Activated T-cell treated with anti-CD3 and anti-CD28 coated beads for 48 hours (primary cell): ENCODE measurements around the gene ROBO1.

Source experiments
- DNase-seq: peaks from one replicate; pipeline ENCODE4 v3.0.0-alpha.2; 2020; ENCODE audit warnings: low read depth

ROBO1 gene

DNA sequence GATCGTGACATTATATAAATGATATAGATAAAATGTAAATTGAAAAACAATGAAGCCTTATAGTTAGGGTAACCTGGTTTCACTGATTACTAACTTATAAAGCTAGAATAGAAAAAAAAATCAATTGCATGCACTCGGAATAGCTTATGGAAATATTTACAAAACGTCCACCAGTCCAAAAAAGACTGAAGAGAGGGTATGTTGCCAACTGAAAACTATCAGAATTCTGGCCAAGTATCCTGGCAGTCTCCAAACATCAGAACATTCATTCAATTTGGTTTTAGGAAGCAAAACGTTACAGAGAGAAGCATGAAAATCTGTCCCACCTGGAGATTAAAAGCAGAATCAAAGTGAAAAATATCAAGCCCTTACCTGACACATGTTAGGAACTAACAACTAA is 892.4 kb downstream of the ROBO1 start:
- DNase-seq = no peak

- no peak for DNase-seq
Measured at GRCh38 chr3:78873641-78874040, 894.2 kb downstream of the ROBO1 start.

DNA sequence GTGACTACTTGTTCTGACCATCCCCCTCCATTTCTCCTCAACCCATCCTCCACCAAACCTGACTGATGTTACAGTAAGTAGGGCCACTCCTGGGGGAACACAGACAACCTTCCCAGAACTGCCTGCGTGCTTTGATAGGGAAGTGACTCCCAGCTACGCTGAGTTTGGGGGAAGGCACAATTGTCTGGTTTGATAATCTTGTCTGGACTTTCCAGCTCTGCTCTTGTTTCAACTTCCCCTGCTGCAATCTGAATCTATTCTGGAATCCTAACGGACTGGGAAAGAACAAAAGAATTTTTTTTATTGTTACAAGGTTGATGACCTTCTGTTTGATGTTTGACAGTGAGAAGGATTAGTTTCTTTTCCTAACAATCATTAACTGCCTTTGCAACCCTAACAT is 895.6 kb downstream of the ROBO1 start:
- no peak for DNase-seq

GRCh38 chr3:78871048-78871447 is 896.8 kb downstream of the ROBO1 start:
- DNase-seq = no peak

DNA sequence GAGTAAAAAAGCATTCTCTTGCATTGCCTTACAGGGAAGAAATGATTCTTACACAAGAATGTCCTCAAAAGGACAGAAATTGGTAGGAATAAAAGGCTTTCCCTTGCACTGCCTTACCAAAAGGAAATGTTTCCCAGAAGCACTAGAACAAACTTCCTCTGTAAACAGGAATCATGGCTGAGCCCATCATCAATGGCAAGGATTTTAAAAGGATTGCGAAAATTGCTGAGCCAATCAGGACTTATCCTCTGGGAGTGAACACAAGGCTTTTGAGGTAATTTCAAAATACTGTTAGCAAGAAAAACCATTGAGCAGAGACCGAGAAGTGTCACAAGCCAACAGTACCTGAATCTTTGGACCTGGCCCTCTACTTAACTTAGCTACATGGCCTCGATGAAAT is 897.3 kb downstream of the ROBO1 start:
- DNase-seq = no peak

DNA sequence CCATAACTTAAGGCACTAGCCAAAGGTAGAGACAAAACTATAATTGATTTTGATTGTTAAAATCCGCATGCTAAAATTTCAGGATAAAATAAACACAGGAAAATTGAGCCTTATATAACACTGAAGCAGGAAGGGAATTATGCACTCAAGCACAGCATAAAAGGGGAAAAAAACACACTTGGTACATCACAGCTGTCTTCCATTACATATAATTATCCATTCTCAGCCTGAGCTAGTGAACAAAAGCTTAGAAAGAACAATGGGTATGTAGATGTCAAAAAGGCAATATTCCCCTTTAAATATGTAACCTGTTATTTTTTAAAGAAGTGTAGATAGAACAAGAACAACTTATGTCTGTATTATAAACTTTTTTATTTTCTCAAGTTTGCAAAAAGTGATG is 899.2 kb downstream of the ROBO1 start:
- no peak for DNase-seq

DNA sequence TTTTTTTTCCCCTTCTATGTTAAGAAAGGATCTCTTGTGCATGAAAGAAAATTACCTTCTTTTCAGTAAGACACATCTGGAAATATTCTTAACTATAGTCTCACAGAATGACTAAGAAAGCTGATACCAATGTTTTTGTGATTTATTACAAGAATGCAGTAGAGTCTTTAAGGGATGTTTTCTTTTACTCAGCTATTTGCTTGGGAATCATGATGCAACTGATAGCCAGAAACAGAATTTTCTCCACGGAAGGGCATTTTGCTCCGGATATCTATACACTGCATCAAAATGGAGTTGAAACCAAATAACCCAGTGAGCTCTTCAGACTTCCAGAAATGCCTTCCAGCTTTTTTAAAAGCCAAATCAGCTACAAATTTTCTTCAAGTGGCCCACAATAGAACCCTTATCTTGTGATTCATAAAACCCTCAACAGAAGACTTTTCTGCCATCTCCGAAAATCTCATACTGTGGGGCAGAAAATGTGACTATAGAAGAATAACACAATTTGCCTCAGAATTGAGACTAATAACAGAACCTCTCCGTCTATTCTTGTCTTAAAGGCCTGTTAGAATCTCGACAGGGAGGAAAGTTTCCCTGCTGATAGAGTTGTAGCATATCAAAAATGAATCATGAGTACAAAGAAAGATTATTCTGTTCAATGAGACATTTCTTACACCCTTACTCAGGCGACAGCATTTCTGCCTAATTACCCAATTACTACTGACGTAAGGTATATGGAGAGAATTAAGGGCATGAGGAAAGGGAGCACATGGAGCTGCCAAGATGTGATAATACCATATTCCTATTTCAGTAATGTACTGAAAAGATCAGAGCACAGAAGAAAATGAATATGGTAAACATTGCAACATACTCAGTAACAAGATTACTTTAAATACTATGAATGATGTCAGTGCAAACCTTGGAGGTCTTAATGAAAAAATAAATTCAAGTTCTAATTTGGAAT is 900.1 kb downstream of the ROBO1 start:
- DNase-seq = no peak

- DNase-seq = no peak
Measured at GRCh38 chr3:78863306-78864203, 904.2 kb downstream of the ROBO1 start.

DNA sequence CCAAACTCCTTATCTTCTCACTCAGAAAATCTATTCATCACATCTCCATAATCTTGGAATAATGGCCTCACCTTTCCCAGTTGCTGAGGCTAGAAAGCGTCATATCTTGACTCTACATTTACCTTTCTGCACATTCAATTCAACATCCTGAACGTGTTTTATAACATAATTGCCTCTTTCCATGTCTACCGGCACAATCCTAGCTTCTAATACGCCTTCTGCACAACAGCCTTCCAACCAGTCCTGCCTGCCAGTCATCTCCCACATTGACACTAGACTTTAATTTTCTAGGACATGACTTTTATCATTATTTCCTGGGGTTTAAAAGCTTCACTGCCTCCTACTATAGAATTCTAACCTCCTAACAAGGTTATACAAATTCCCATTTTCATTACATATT is 906.6 kb downstream of the ROBO1 start:
- DNase-seq = no peak

DNA sequence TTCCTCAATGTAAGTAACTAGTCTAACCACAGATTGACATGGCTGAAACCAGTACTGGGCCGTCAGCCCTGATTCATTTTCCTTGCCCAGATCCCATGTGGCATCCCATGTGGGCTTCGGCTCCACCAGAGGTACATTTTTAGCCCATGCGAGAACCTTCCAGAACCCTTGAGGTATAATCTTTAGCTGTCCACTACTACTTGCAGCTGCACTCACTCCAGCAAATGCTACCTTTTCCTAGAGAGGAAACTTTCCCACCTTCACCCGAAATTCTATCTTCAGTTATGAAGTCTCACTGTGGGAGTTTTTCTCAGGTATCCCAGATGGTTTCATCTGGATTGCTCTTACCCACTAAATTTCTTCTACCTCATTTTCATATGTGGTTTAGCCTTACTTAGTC is 907.2 kb downstream of the ROBO1 start:
- no peak for DNase-seq

GRCh38 chr3:78858910-78859309 is 908.9 kb downstream of the ROBO1 start:
- DNase-seq = no peak

DNA sequence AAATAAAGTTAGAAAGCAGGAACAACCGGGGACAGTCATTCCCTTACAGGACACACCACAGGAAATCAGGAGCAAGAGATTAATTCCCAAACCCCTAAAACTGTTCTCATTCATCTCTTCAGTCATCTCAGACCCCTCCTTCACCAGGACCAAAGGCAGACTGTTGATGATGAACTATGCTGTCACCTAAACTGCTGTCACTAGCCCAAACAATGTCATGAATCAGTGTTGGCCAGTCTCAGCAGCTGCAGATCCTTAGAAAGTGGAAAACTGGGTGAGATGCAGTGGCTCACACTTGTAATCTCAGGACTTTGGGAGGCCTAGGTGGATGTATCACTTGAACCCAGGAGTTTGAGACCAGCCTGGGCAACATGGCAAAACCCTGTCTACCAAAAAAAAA is 909.6 kb downstream of the ROBO1 start:
- DNase-seq = no peak

DNA sequence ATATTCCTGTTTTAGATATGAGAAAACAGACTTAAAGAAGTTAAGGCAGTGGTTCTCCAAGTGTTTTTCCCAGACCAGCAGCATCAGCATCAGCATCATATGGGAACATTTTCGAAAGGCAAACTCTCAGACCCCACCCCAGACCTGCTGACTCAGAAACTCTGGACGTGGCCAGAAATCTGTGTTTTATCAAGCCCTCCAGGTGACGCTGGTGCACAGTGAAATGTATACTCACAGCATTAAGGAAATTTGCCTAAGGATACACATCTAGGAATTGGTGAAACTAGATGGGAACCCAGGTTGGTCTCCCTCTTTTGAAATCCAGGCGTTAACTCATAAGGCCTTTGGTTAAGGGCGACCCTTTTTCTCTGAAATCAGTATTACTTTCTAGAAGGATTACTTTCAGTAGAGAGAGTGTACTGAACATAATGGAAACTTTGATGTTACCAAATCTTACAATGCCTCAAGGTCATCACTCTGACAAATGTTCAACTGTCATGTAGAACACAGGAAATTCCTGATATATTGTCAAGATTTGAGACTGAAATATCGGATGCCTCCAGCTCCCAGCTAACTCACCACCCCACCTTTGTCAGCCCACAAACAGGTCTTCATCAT is 910.2 kb downstream of the ROBO1 start:
- no peak for DNase-seq

GRCh38 chr3:78856164-78856563 is 911.6 kb downstream of the ROBO1 start:
- DNase-seq = no peak

DNA sequence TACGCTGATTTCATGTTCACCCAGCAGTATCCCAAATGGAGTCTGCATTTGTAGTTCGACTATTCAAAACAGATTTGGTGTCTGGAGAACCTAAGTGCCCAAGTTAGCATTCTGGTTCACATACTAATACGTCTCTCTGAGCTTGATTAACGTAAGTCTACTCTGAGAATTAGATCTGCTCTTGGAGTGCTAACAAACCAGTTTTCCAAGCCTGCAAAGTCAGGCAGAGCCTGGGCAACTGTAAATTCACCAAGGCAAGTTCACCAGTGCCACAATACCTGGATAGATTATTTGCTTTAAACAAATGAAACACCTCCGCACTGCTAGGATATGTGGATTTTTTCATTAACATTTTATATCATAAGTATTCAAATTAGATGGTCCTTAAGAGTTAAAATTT is 912.6 kb downstream of the ROBO1 start:
- DNase-seq = no peak

DNA sequence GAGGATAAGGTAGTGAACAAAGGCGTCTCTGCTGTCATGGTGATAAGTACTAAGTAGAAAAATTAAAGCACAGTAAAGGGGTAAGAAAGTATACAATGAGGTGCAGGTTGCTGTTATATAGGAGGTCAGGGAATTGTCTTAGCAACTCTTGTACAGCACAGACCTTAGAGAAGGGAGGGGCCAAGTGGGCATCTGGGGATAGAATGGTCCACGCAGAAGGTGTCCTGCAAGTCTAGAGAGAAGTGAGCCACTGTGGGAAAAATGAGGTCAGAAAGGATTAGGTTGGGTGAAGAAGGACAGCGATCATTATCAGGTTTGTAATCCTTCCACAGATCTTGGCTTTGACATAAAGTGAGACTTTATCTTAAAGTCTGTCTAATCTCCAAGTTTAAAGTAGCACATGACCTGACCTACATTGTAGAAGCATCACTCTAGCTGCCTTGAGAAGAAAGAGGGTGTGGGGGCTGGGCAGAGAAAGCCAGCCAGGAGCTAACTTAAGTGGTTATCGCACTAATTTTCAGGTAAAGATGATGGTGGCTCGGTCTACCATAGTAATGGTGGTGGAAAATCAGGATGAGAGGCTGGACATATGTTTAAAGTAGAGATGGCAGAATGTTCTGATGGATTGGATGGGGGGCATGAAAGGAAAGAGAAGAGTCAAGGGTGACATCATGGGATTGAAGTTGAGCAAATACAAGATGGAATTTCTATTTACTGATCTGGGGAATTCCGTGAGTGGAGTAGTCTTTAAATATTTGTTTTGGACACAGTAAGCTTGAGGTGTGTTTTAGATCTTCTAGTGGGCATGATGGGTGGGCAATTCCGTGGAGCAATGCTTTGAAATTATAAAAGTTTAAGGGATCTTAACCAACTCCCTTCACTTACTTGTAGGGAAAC is 919.2 kb downstream of the ROBO1 start:
- DNase-seq = no peak

DNA sequence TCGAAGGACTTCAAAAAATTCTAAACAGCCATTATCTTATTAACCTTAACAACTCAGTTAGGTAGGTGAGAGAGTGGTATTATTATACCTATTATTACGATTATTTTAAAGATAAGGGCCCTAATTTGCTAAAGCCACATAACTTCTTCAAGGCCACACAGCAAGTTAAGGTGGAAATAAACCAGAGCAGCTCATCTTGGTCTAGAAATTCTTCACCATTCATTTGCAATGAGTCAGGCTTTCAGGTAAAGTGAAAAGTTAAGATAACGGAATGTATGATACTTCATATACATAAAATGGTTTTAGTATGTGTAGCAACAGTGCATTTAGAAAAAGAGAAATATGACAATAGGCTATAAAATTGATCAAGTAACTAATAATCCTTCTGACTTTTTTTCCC is 920.2 kb downstream of the ROBO1 start:
- no peak for DNase-seq

GRCh38 chr3:78847203-78847602 is 920.6 kb downstream of the ROBO1 start:
- no peak for DNase-seq

DNA sequence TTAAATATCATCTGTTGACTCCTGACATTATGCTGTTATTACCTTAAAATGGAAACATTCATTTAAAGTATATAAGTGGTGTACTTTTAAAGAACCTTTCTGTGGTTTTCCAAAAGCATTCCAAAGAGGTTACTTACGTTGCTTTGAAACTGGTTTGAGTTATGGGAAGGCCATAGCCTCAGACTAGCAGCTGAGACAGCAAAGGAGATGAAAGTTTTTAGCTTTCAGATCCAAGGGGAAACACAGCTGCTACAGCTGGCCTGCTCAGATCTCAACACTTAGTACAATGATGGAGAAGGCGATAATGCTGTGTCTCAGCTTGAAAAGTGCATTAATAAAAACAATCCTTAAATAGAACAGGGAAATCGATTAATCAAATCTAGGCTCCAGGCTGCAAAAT is 921.1 kb downstream of the ROBO1 start:
- DNase-seq = no peak

GRCh38 chr3:78845605-78846004 is 922.2 kb downstream of the ROBO1 start:
- DNase-seq = no peak

DNA sequence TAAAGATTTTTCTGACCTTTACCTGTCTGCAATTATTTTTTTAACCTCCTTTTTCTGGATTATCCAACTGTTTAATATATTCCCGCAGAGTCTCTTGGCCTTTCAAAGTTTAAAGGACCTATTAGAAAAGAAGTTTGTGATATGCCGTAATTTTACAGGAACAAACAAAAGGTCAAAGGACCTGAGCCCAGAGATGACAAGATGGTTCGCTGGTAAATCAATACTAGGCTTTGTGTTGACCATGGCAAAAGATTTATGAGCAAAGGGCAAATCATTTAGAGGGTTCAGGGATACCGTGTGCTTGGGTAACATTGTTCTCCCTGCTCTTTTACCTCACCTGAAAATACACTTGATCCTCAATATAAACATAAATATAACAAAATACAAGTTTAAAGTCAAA is 923.5 kb downstream of the ROBO1 start:
- DNase-seq = no peak

GRCh38 chr3:78839693-78840092 is 928.1 kb downstream of the ROBO1 start:
- no peak for DNase-seq
